NCI-H82 treated with DMSO at 0.1 percent for 48 hours (cell line): ENCODE data around the gene C1orf35.
A peak's percentile ranks its signal among the peaks of the same experiment; 100 is the strongest.

Experiments
- DNase-seq: peaks from one replicate; lab custom pipeline; 2025; ENCODE audit not compliant: unreplicated experiment; lab: John Stamatoyannopoulos, UW

Gene C1orf35

GRCh38 chr1:228102791-228103620 is at the start of gene C1orf35:
TSS of gene C1orf35 (minus strand) at chr1:228103325. CDS start at chr1:228103227, 98 bp downstream.
- DNase-seq, result peak; percentile 85

GRCh38 chr1:228152918-228153258 is 49.8 kb upstream of the C1orf35 start:
- DNase-seq, result no peak

GRCh38 chr1:228152097-228152917 is 49.2 kb upstream of the C1orf35 start:
- no peak for DNase-seq

GRCh38 chr1:228151180-228151925 is 48.2 kb upstream of the C1orf35 start:
- DNase-seq, result no peak

- DNase-seq, result no peak
Observed at GRCh38 chr1:228150461-228151179, 47.5 kb upstream of the C1orf35 start.

GRCh38 chr1:228150120-228150460 is 47.0 kb upstream of the C1orf35 start:
- DNase-seq, result no peak

- peak; percentile 60 for DNase-seq
Observed at GRCh38 chr1:228149406-228150119, 46.4 kb upstream of the C1orf35 start, which contains the start of gene GJC2. TSS of gene GJC2 (plus strand) at chr1:228149930. CDS start at chr1:228157759, 7,829 bp downstream.

- no peak for DNase-seq
Observed at GRCh38 chr1:228148935-228149405, 45.8 kb upstream of the C1orf35 start.

- DNase-seq, result no peak
Observed at GRCh38 chr1:228148196-228148861, 45.2 kb upstream of the C1orf35 start.

GRCh38 chr1:228147768-228148167 is 44.6 kb upstream of the C1orf35 start:
- DNase-seq, result no peak

GRCh38 chr1:228147151-228147693 is 44.1 kb upstream of the C1orf35 start:
- no peak for DNase-seq

GRCh38 chr1:228146417-228147150 is 43.5 kb upstream of the C1orf35 start:
- no peak for DNase-seq

GRCh38 chr1:228145463-228146416 is 42.6 kb upstream of the C1orf35 start:
- no peak for DNase-seq

- DNase-seq, result no peak
Observed at GRCh38 chr1:228144993-228145343, 41.8 kb upstream of the C1orf35 start.

GRCh38 chr1:228144193-228144992 is 41.3 kb upstream of the C1orf35 start:
- DNase-seq, result peak; percentile 44

- no peak for DNase-seq
Observed at GRCh38 chr1:228143480-228144192, 40.5 kb upstream of the C1orf35 start.
